ENCODE results near the gene RBM5.

DNA sequence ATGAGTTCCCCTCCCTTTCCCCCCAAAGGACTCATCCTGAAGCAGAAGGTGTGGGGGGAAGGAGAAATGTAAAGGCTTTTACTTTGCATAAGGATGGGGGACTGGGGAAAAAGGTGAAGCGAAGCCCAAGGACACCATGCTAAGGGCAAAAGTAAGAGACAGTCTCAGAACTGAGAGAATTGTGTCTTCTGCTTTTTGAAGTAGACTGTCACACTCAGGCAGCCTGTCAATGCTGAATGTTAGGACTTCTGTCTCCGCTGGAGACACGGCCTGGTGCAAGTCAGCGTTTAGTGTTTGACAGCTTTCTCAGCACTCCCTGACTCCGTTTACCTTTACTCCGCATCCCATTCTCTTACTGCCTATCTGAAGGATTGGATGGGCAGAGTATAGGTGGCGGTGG lies 13.8 kb downstream of the RBM5 start:
- no peak for TF ChIP-seq CTCF (IDR thresholded peaks at IDR 0.05; ENCODE audit: insufficient read depth, low read depth, low read length)
- TF ChIP-seq EZH2 (IDR thresholded peaks at IDR 0.05; ENCODE audit: insufficient read depth, low read length) = no peak
